SK-N-SH (cell line): ENCODE measurements around the gene FUCA1. TPM values are rescaled to one million over a fixed set of nuclear protein-coding genes. Genes with fewer than 3 reads are reported as not detected.

ENCODE experiments used
- CTCF ChIA-PET: fragments of 300-600, 350-600 bp; formaldehyde crosslinking; extraction: SDS; loops from one replicate; lab custom pipeline; 2021; lab: Yijun Ruan, JAX
- POLR2A ChIA-PET: fragments of 350-600 bp; sonication (Branson Sonifier 250); formaldehyde crosslinking; extraction: SDS; loops from one replicate; lab custom pipeline; 2020; ENCODE audit warnings: antibody characterized with exemption, inconsistent platforms; lab: Yijun Ruan, JAX
- DNase-seq: peaks from one replicate; pipeline ENCODE4 v3.0.0; 2012
- H2AFZ ChIP-seq: fragments of 200-600 bp; sonication (generic); 2 replicates; pipeline ENCODE4 v1.8.1; 2016; ENCODE audit warnings: antibody characterized with exemption, mild to moderate bottlenecking, low read depth
- H3F3A ChIP-seq: fragments of 200-600 bp; sonication (generic); replicated peaks from 2 replicates; pipeline ENCODE3; 2016; ENCODE audit warnings: antibody characterized with exemption, mild to moderate bottlenecking; ENCODE audit not compliant: insufficient read depth
- H3K27ac ChIP-seq, 2 experiments: fragments of 200-500 bp in 1 of 2; fragments of 200-600 bp in 1 of 2; sonication (Bioruptor generic) in 1 of 2; sonication (generic), shearing (Covaris generic) in 1 of 2; 2 replicates each; pipeline versions ENCODE4 v1.5.1 to v1.6.1; 2014 to 2016; ENCODE audit warnings: low read depth in 2 of 2, inconsistent platforms in 1 of 2, low read length in 1 of 2, mild to moderate bottlenecking in 1 of 2, mixed read lengths in 1 of 2
- H3K27me3 ChIP-seq: fragments of 200-600 bp; sonication (generic), shearing (Covaris generic); 2 replicates; pipeline ENCODE4 v1.6.1; 2016; ENCODE audit warnings: mixed run types; ENCODE audit not compliant: insufficient read depth
- H3K36me3 ChIP-seq, 2 experiments: fragments of 200-500 bp in 1 of 2; fragments of 200-600 bp in 1 of 2; sonication (Bioruptor generic) in 1 of 2; sonication (generic) in 1 of 2; replicated peaks in 1 of 2; 2 replicates each; pipeline versions ENCODE3 to v1.5.1; 2014 to 2016; ENCODE audit warnings: low read length in 1 of 2, mild to moderate bottlenecking in 1 of 2; ENCODE audit not compliant: insufficient read depth in 2 of 2, control insufficient read depth in 1 of 2
- H3K4me1 ChIP-seq, 2 experiments: fragments of 200-500 bp in 1 of 2; fragments of 200-600 bp in 1 of 2; sonication (Bioruptor generic) in 1 of 2; sonication (generic), shearing (Covaris generic) in 1 of 2; 2 replicates each; pipeline versions ENCODE4 v1.5.1 to v1.6.1; 2014 to 2016; ENCODE audit warnings: low read depth in 1 of 2, low read length in 1 of 2, mixed run types in 1 of 2; ENCODE audit not compliant: insufficient read depth in 2 of 2, control insufficient read depth in 1 of 2
- H3K4me2 ChIP-seq: fragments of 200-600 bp; sonication (generic), shearing (Covaris generic); 2 replicates; pipeline ENCODE4 v1.6.1; 2017; ENCODE audit warnings: mixed run types
- H3K4me3 ChIP-seq, 2 experiments: fragments of 200-500 bp in 1 of 2; fragments of 200-600 bp in 1 of 2; sonication (Bioruptor generic) in 1 of 2; sonication (generic), shearing (Covaris generic) in 1 of 2; 2 replicates each; pipeline versions ENCODE4 v1.5.1 to v1.8.1; 2014 to 2016; ENCODE audit warnings: low read depth in 2 of 2, inconsistent platforms in 1 of 2, low read length in 1 of 2, mild to moderate bottlenecking in 1 of 2, mixed read lengths in 1 of 2, moderate library complexity in 1 of 2
- H3K79me2 ChIP-seq: fragments of 200-600 bp; sonication (generic); 2 replicates; pipeline ENCODE4 v1.8.1; 2017; ENCODE audit warnings: mild to moderate bottlenecking; ENCODE audit not compliant: insufficient read depth
- H3K9ac ChIP-seq: fragments of 200-600 bp; sonication (generic); 2 replicates; pipeline ENCODE4 v1.6.1; 2017; ENCODE audit warnings: mixed run types
- H3K9me2 ChIP-seq: fragments of 200-600 bp; sonication (generic); 2 replicates; pipeline ENCODE4 v1.6.1; 2017; ENCODE audit warnings: mixed run types
- H3K9me3 ChIP-seq: fragments of 200-600 bp; sonication (generic); 2 replicates; pipeline ENCODE4 v1.6.1; 2017; ENCODE audit warnings: mixed run types, mild to moderate bottlenecking, moderate library complexity
- H4K20me1 ChIP-seq: fragments of 200-600 bp; sonication (generic); 2 replicates; pipeline ENCODE4 v1.6.1; 2017; ENCODE audit warnings: mild to moderate bottlenecking, mixed run types; ENCODE audit not compliant: insufficient read depth
- CHD2 ChIP-seq: fragments of 150-350 bp; IDR thresholded peaks from 2 replicates; pipeline ENCODE4 v1.6.1; 2018; ENCODE audit warnings: low read length; ENCODE audit not compliant: partially characterized antibody
- EP300 ChIP-seq, 2 experiments: IDR thresholded peaks; 2 replicates each; pipeline versions ENCODE4 v1.4.0 to v1.6.1; 2012; ENCODE audit warnings: borderline replicate concordance in 1 of 2, low read depth in 1 of 2, low read length in 1 of 2
- FOXJ3 ChIP-seq: sonication (generic); formaldehyde crosslinking; IDR thresholded peaks from 2 replicates; pipeline ENCODE4 v1.5.1; 2020; ENCODE audit warnings: mild to moderate bottlenecking, missing genetic modification reagents
- FOXM1 ChIP-seq: IDR thresholded peaks from 2 replicates; pipeline ENCODE4 v1.4.0; 2012; ENCODE audit warnings: low read depth, mild to moderate bottlenecking
- GABPA ChIP-seq: IDR thresholded peaks from 2 replicates; pipeline ENCODE4 v1.4.0; 2012; ENCODE audit warnings: low read depth, mild to moderate bottlenecking
- MAX ChIP-seq: IDR thresholded peaks from 2 replicates; pipeline ENCODE4 v1.4.0; 2012; ENCODE audit warnings: low read depth
- POLR2AphosphoS5 ChIP-seq: IDR thresholded peaks from 2 replicates; pipeline ENCODE4 v1.6.1; 2012; ENCODE audit warnings: low read depth, low read length
- RAD21 ChIP-seq: IDR thresholded peaks from 2 replicates; pipeline ENCODE4 v1.6.1; 2012; ENCODE audit warnings: mild to moderate bottlenecking, low read length
- RFX5 ChIP-seq: IDR thresholded peaks from 2 replicates; pipeline ENCODE4 v1.6.1; 2012; ENCODE audit warnings: mild to moderate bottlenecking, improper control_type of control experiment, low read length
- SIN3A ChIP-seq: IDR thresholded peaks from 2 replicates; pipeline ENCODE4 v1.6.1; 2012; ENCODE audit warnings: low read depth, mild to moderate bottlenecking, low read length, moderate library complexity, borderline replicate concordance
- TAF1 ChIP-seq: IDR thresholded peaks from 2 replicates; pipeline ENCODE4 v1.6.1; 2012; ENCODE audit warnings: low read depth, mild to moderate bottlenecking, low read length, moderate library complexity, borderline replicate concordance
- TEAD4 ChIP-seq: IDR thresholded peaks from 2 replicates; pipeline ENCODE4 v1.4.0; 2012; ENCODE audit warnings: mild to moderate bottlenecking, borderline replicate concordance; ENCODE audit not compliant: insufficient read depth
- WGBS: methylation state at CpG from one replicate; pipeline ENCODE4 v1.1.6; 2017; ENCODE audit warnings: low lambda C conversion rate; 5-methylcytosine and 5-hydroxymethylcytosine counted together
- polyA plus RNA-seq, 3 experiments: library from polyadenylated mRNA; depleted of rRNA; stranded (reverse); fragments of >200 nt; gene quantifications; 2 replicates each; pipeline ENCODE4 v1.2.3, GENCODE V29; 2012
- TF ChIP-seq, protein P1 (sequence below): fragments of 200-600 bp; sonication (generic); IDR thresholded peaks from 2 replicates; pipeline ENCODE4 v1.6.1; 2017; ENCODE audit warnings: antibody characterized with exemption, mild to moderate bottlenecking, moderate library complexity
- TF ChIP-seq, protein P2 (sequence below): IDR thresholded peaks from 2 replicates; pipeline ENCODE4 v1.6.1; 2012; ENCODE audit warnings: mild to moderate bottlenecking, low read depth, low read length, moderate library complexity

Gene FUCA1
- polyA plus RNA-seq, 1 of the 3 experiments (the other 2 are of a cell fraction): 31.9 TPM

- DNase-seq: no peak
- H4K20me1 ChIP-seq: no peaks in the 10 kb centered on the region
- H2AFZ ChIP-seq: no peak overlapping the region
- no peak overlapping the region for H3K9ac ChIP-seq
- WGBS: 88% methylated on average over 5 of the region's 5 CpGs
- no peak for TF ChIP-seq FOXJ3
- no peak for TF ChIP-seq MAX
- TF ChIP-seq RAD21: no peak
- no peak for TF ChIP-seq CHD2
- TF ChIP-seq, protein P1, sequence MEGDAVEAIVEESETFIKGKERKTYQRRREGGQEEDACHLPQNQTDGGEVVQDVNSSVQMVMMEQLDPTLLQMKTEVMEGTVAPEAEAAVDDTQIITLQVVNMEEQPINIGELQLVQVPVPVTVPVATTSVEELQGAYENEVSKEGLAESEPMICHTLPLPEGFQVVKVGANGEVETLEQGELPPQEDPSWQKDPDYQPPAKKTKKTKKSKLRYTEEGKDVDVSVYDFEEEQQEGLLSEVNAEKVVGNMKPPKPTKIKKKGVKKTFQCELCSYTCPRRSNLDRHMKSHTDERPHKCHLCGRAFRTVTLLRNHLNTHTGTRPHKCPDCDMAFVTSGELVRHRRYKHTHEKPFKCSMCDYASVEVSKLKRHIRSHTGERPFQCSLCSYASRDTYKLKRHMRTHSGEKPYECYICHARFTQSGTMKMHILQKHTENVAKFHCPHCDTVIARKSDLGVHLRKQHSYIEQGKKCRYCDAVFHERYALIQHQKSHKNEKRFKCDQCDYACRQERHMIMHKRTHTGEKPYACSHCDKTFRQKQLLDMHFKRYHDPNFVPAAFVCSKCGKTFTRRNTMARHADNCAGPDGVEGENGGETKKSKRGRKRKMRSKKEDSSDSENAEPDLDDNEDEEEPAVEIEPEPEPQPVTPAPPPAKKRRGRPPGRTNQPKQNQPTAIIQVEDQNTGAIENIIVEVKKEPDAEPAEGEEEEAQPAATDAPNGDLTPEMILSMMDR: no peak
- no peak for TF ChIP-seq TEAD4
- no peak for TF ChIP-seq EP300 (IDR thresholded peaks at IDR 0.05; ENCODE audit: borderline replicate concordance in 1 of 2, low read depth in 1 of 2, low read length in 1 of 2)
- TF ChIP-seq RFX5: no peak
- TF ChIP-seq, protein P2, sequence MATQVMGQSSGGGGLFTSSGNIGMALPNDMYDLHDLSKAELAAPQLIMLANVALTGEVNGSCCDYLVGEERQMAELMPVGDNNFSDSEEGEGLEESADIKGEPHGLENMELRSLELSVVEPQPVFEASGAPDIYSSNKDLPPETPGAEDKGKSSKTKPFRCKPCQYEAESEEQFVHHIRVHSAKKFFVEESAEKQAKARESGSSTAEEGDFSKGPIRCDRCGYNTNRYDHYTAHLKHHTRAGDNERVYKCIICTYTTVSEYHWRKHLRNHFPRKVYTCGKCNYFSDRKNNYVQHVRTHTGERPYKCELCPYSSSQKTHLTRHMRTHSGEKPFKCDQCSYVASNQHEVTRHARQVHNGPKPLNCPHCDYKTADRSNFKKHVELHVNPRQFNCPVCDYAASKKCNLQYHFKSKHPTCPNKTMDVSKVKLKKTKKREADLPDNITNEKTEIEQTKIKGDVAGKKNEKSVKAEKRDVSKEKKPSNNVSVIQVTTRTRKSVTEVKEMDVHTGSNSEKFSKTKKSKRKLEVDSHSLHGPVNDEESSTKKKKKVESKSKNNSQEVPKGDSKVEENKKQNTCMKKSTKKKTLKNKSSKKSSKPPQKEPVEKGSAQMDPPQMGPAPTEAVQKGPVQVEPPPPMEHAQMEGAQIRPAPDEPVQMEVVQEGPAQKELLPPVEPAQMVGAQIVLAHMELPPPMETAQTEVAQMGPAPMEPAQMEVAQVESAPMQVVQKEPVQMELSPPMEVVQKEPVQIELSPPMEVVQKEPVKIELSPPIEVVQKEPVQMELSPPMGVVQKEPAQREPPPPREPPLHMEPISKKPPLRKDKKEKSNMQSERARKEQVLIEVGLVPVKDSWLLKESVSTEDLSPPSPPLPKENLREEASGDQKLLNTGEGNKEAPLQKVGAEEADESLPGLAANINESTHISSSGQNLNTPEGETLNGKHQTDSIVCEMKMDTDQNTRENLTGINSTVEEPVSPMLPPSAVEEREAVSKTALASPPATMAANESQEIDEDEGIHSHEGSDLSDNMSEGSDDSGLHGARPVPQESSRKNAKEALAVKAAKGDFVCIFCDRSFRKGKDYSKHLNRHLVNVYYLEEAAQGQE: no peak
- no peak for TF ChIP-seq TAF1
- no peak for TF ChIP-seq SIN3A
- no peak for TF ChIP-seq POLR2AphosphoS5
- TF ChIP-seq GABPA: no peak
- TF ChIP-seq FOXM1: no peak
- no peaks in the 10 kb centered on the region for H3K9me3 ChIP-seq
- H3K36me3 ChIP-seq: peaks cover 7 to 27% of the 10 kb centered on the region in 2 experiments
- H3K27ac ChIP-seq: no peak overlapping the region
- H3K79me2 ChIP-seq: no peaks in the 10 kb centered on the region
- H3K9me2 ChIP-seq: no peaks in the 10 kb centered on the region
- H3K27me3 ChIP-seq: no peaks in the 10 kb centered on the region
- no peaks in the 10 kb centered on the region for H3F3A ChIP-seq
- ChIA-PET CTCF (interaction anchor here (0.9 to 1.5 kb wide), 2 partner anchors 34 to 125 kb away, joined by 4 read pairs; no protein-coding TSS in a partner anchor), POLR2A (no interaction called here)
- H3K4me1 ChIP-seq: no peaks in the 10 kb centered on the region
- H3K4me3 ChIP-seq: no peak overlapping the region
- H3K4me2 ChIP-seq: no peak overlapping the region
Observed at GRCh38 chr1:23843644-23844043, 24.4 kb downstream of the FUCA1 start.
